Measurements from ENCODE around the gene NUDCD3.

GRCh38 chr7:44377681-44378421, 112.6 kb downstream of the NUDCD3 start:
- TF ChIP-seq CTCF (IDR thresholded peaks at IDR 0.05) (no peak), EP300 (IDR thresholded peaks at IDR 0.05) (no peak), POLR2A (IDR thresholded peaks at IDR 0.05) (no peak)

Measured in gastroesophageal sphincter (tissue), 3 donors.